ENCODE measurements around the gene HSF4. TPM values are rescaled to one million over a fixed set of nuclear protein-coding genes. Genes with fewer than 3 reads are reported as not detected.
A peak's percentile ranks its signal among the peaks of the same experiment; 100 is the strongest.

HSF4 gene
- total and polyA plus RNA-seq, 2 of the 4 experiments (the other 2 are of a cell fraction) = 0.54 to 7.5 TPM

DNA sequence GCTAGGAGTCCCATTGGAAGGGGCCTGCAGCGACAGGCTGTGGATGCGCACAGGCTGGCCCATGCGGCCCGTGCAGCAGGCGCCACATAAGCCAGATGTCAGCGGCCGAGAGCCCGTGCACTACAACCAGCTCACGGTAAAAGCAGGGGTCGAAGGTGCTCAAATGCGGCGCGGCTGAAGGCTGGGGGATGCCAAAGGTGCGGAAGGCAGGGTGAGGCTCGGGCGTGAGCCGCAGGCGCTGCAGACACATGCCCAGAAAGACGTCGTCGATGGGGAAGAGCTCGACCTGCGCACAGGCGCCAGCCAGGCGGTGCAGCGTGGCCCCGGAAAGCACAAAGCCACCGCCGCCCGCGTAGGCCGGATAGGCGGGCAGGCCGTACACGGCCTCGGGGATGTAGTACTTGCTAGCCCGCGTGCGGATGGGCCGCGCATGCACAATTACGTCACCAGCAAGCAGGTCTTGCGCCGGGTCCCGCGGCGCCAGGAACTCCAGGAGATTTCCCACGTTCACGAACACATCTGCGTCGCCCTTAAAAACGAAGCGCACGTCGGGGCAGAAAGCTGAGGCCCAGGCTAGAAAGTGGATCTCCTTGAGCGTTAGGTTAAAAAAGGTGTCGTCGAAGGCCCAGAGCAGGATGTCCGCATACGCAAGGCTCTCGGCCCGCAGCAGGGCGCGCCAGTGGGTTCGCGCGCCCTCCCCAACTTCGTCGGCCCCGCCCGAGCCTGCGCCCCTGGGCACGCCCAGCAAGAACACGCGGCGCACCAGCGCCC lies 15.1 kb upstream of the HSF4 start (continued):
- no peak for TF ChIP-seq CEBPB (IDR thresholded peaks at IDR 0.05; ENCODE audit: low read depth, low read length)

DNA sequence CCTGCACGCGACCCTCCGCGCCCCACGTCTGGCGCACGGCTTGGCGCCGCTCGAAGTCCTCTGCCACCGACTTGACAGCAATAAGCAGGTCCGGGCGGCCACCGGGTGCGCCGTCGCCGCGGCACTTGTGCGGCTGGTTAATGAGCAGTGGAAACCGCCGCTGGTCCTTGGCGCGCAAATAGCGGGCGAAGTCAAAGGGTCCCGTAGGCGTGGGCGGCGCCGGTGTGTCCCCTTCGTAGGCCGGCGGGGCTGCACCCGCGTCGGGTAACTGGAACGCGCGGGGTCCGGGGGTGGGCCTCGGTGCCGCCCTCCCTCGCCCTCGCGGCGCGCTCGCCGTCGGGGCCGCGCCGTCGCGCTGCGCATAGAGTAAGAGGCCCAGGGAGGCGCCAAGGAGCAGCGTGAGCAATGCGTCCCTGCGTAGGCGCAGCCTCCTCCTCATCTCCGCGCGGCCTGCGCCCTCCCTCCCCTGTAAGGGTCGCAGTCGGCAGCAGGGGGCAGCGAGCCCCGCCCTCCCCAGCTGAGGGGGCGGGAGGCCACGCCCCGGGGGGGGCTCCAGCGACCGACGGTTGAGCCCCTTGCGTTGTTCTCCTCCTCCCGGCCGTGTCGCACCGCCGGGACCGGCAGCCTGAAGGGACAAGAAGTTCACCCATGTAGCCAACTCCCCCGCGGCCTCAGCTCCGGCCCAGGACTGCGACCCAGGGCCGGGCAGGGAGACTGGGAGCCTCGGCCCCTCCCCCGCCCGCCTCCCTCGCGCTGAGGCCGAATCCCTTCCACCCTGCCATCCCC lies 14.3 kb upstream of the HSF4 start:
- peak overlapping the region; percentile 59 for H4K5ac ChIP-seq (ENCODE audit: low read depth, low read length)
- POLR2A ChIA-PET (ENCODE audit: unreplicated experiment) = no interaction called here
- DNase-seq = peak; percentile 55
- dilution Hi-C loops (cut with HindIII; ENCODE audit: low sequenced_read_pairs, unreplicated experiment) = no loop called here
- no peaks in the 10 kb centered on the region for H3K9me3 ChIP-seq (ENCODE audit: control insufficient read depth, insufficient read depth, low read length)
- peak overlapping the region; percentile 65; the same call in 1 of the 2 replicates for H2AK5ac ChIP-seq (ENCODE audit: low read depth, low read length)
- H3K27ac ChIP-seq (ENCODE audit: insufficient read depth, low read length) = peak overlapping the region; percentile 92
- peaks cover 38% of the 10 kb centered on the region for H3K36me3 ChIP-seq (ENCODE audit: control insufficient read depth, insufficient read depth, low read length)
- peak overlapping the region; percentile 87 for H2BK5ac ChIP-seq (ENCODE audit: low read depth, low read length, poor library complexity, severe bottlenecking)
- H4K91ac ChIP-seq (ENCODE audit: insufficient read depth, low read depth, low read length) = peak overlapping the region; percentile 71
- ATAC-seq (ENCODE audit: low read depth) = peak; percentile 61
- TF ChIP-seq FOS (IDR thresholded peaks at IDR 0.05; ENCODE audit: low read depth, low read length) (no peak), MAZ (IDR thresholded peaks at IDR 0.05; ENCODE audit: borderline replicate concordance, low read depth, low read length) (peak; percentile 42; the same call in 1 of the 2 replicates), ELK1 (IDR thresholded peaks at IDR 0.05; ENCODE audit: borderline replicate concordance, low read depth, low read length) (no peak), MAFK (IDR thresholded peaks at IDR 0.05; ENCODE audit: low read depth, low read length) (no peak)
- no peak overlapping the region; the same call in 2 of the 3 replicates for H2BK15ac ChIP-seq (ENCODE audit: low read depth, low read length)
- 26% methylated on average over 27 of the region's 94 CpGs; no CpG with 5 or more reads in 1 of the 2 experiments for WGBS, 2 experiments (ENCODE audit: extremely low coverage in 2 of 2, insufficient read length in 1 of 2)
- H3K4me2 ChIP-seq (ENCODE audit: low read depth, low read length) = peak overlapping the region; percentile 84
- CTCF ChIA-PET = interaction anchor here (0.7 to 1.0 kb wide), 4 partner anchors 10 to 46 kb away, joined by 3 to 4 read pairs (median 3); no protein-coding TSS in a partner anchor
- H3K9me1 ChIP-seq (ENCODE audit: insufficient read depth, low read length) = peaks cover 4% of the 10 kb centered on the region; the same call in 1 of the 2 replicates
- peak overlapping the region; percentile 82; the same call in 1 of the 2 replicates for H2BK120ac ChIP-seq (ENCODE audit: low read depth, low read length)
- in situ Hi-C loops (cut with MboI; ENCODE audit: low sequenced_read_pairs) = no loop called here
- peak overlapping the region; percentile 95 for H2AK9ac ChIP-seq (replicated peaks; ENCODE audit: low read depth, low read length, poor library complexity)
- peaks cover 0 to 30% of the 10 kb centered on the region in 2 experiments; a peak in 2 of 4 replicates for H3K79me1 ChIP-seq (ENCODE audit: low read depth in 1 of 2, low read length in 2 of 2)
- H3K56ac ChIP-seq (ENCODE audit: extremely low read depth, insufficient read depth, low read length) = peak overlapping the region; percentile 88; the same call in 1 of the 2 replicates
- H3K27me3 ChIP-seq (ENCODE audit: control insufficient read depth, insufficient read depth, low read length) = no peaks in the 10 kb centered on the region
- H4K20me1 ChIP-seq (ENCODE audit: insufficient read depth, low read length) = peaks cover 13% of the 10 kb centered on the region
- peak overlapping the region; percentile 64 for H3K9ac ChIP-seq (ENCODE audit: low read depth, low read length)
- no peak overlapping the region for H2BK20ac ChIP-seq (ENCODE audit: low read depth, low read length)
- peaks cover 6% of the 10 kb centered on the region; the same call in 1 of the 2 replicates for H3K4me1 ChIP-seq (ENCODE audit: control insufficient read depth, insufficient read depth, low read length)
- H3K14ac ChIP-seq (replicated peaks; ENCODE audit: low read depth, low read length) = peak overlapping the region; percentile 84
- H3K23ac ChIP-seq (ENCODE audit: low read depth, low read length) = 0 out of 2 replicates have a peak overlapping the region, but pooled peaks have one; percentile 54
- H4K8ac ChIP-seq (ENCODE audit: low read depth in 2 of 2, low read length in 2 of 2) = peak overlapping the region; percentile 72 to 97
- peak overlapping the region; percentile 66; the same call in 1 of the 2 replicates for H3K18ac ChIP-seq (ENCODE audit: low read depth, low read length)
- BruUV-seq (replicated peaks) = no TSS peak
- H2AFZ ChIP-seq (replicated peaks; ENCODE audit: low read length, poor library complexity) = peak overlapping the region; percentile 99
- H3K4ac ChIP-seq (ENCODE audit: low read depth, low read length) = peak overlapping the region; percentile 87
- intact Hi-C loops (cut with micrococcal nuclease) = loop anchor here (2.0 to 10.0 kb wide), 2 partner anchors 131 to 255 kb away; no protein-coding TSS in a partner anchor
- peak overlapping the region; percentile 76 for H3K4me3 ChIP-seq (ENCODE audit: insufficient read depth, low read depth, low read length)
